IMR-90 (cell line): Measurements from ENCODE around the gene AMOTL1. TPM values are rescaled to one million over a fixed set of nuclear protein-coding genes. Genes with fewer than 3 reads are reported as not detected.

ENCODE experiments used
- ATAC-seq: fragments of 200-7000 bp; cut with Tn5 transposase; 2 replicates; pipeline ENCODE4 v1.9.1; 2020; ENCODE audit warnings: low read depth, mild to moderate bottlenecking, moderate library complexity
- BruUV-seq: library from RNA; stranded (reverse); fragments of 400-500 nt; replicated peaks from 2 replicates; lab custom pipeline; 2021; lab: Mats Ljungman, UMichigan
- CTCF ChIA-PET: fragments of 300-600 bp; formaldehyde crosslinking; extraction: SDS; loops from one replicate; lab custom pipeline; 2021; ENCODE audit warnings: antibody characterized with exemption; lab: Yijun Ruan, JAX
- POLR2A ChIA-PET: fragments of 300-600 bp; sonication (Branson Sonifier 250); formaldehyde crosslinking; loops from one replicate; lab custom pipeline; 2022; ENCODE audit warnings: antibody characterized with exemption; ENCODE audit not compliant: unreplicated experiment; lab: Charles Lee
- DNase-seq: peaks from one replicate; pipeline ENCODE4 v3.0.0; 2013
- H2AFZ ChIP-seq: replicated peaks from 2 replicates; pipeline ENCODE3; 2013; ENCODE audit warnings: low read length, mild to moderate bottlenecking; ENCODE audit not compliant: poor library complexity
- H2AK5ac ChIP-seq: 2 replicates; pipeline ENCODE4 v1.6.1; 2013; ENCODE audit warnings: low read depth, low read length, inconsistent platforms
- H2AK9ac ChIP-seq: replicated peaks from 2 replicates; pipeline ENCODE3; 2013; ENCODE audit warnings: mild to moderate bottlenecking, low read depth, low read length, moderate library complexity; ENCODE audit not compliant: poor library complexity
- H2BK120ac ChIP-seq: 2 replicates; pipeline ENCODE4 v1.6.1; 2013; ENCODE audit warnings: low read depth, low read length, inconsistent platforms
- H2BK15ac ChIP-seq: 3 replicates; pipeline ENCODE4 v1.6.1; 2013; ENCODE audit warnings: low read depth, low read length, inconsistent platforms
- H2BK20ac ChIP-seq: 2 replicates; pipeline ENCODE4 v1.6.1; 2013; ENCODE audit warnings: low read depth, mild to moderate bottlenecking, inconsistent platforms, low read length, moderate library complexity
- H2BK5ac ChIP-seq: 2 replicates; pipeline ENCODE4 v1.6.1; 2013; ENCODE audit warnings: mild to moderate bottlenecking, low read depth, low read length, inconsistent platforms; ENCODE audit not compliant: poor library complexity, severe bottlenecking
- H3K14ac ChIP-seq: replicated peaks from 2 replicates; pipeline ENCODE4 v1.6.1; 2013; ENCODE audit warnings: low read depth, low read length, inconsistent platforms
- H3K18ac ChIP-seq: 2 replicates; pipeline ENCODE4 v1.6.1; 2013; ENCODE audit warnings: low read depth, low read length, control low read depth
- H3K23ac ChIP-seq: 2 replicates; pipeline ENCODE4 v1.6.1; 2013; ENCODE audit warnings: low read depth, low read length, inconsistent platforms
- H3K27ac ChIP-seq: 2 replicates; pipeline ENCODE4 v1.5.1; 2013; ENCODE audit warnings: mild to moderate bottlenecking, control low read depth, low read length; ENCODE audit not compliant: insufficient read depth
- H3K27me3 ChIP-seq: 2 replicates; pipeline ENCODE4 v1.6.1; 2013; ENCODE audit warnings: low read length; ENCODE audit not compliant: control insufficient read depth, insufficient read depth
- H3K36me3 ChIP-seq: 2 replicates; pipeline ENCODE4 v1.6.1; 2013; ENCODE audit warnings: low read length, mixed read lengths; ENCODE audit not compliant: control insufficient read depth, insufficient read depth
- H3K4ac ChIP-seq: 2 replicates; pipeline ENCODE4 v1.6.1; 2013; ENCODE audit warnings: low read depth, low read length, inconsistent platforms
- H3K4me1 ChIP-seq: 2 replicates; pipeline ENCODE4 v1.6.1; 2013; ENCODE audit warnings: low read length, mixed read lengths; ENCODE audit not compliant: control insufficient read depth, insufficient read depth
- H3K4me2 ChIP-seq: 2 replicates; pipeline ENCODE4 v1.6.1; 2013; ENCODE audit warnings: low read depth, mild to moderate bottlenecking, control low read depth, low read length, moderate library complexity
- H3K4me3 ChIP-seq: 2 replicates; pipeline ENCODE4 v1.5.1; 2013; ENCODE audit warnings: low read depth, mild to moderate bottlenecking, control low read depth, low read length, moderate library complexity; ENCODE audit not compliant: insufficient read depth
- H3K56ac ChIP-seq: 2 replicates; pipeline ENCODE4 v1.6.1; 2013; ENCODE audit warnings: low read length, inconsistent platforms; ENCODE audit not compliant: insufficient read depth; ENCODE audit errors: extremely low read depth
- H3K79me1 ChIP-seq, 2 experiments: 2 replicates each; pipeline ENCODE4 v1.6.1; 2013; ENCODE audit warnings: low read length in 2 of 2, inconsistent platforms in 1 of 2, low read depth in 1 of 2
- H3K9ac ChIP-seq: 2 replicates; pipeline ENCODE4 v1.6.1; 2013; ENCODE audit warnings: low read depth, low read length, control low read depth
- H3K9me1 ChIP-seq: 2 replicates; pipeline ENCODE4 v1.6.1; 2013; ENCODE audit warnings: low read length, inconsistent platforms; ENCODE audit not compliant: insufficient read depth
- H3K9me3 ChIP-seq: 2 replicates; pipeline ENCODE4 v1.6.1; 2013; ENCODE audit warnings: low read length; ENCODE audit not compliant: control insufficient read depth, insufficient read depth
- H4K20me1 ChIP-seq: 2 replicates; pipeline ENCODE4 v1.6.1; 2013; ENCODE audit warnings: low read length, inconsistent platforms; ENCODE audit not compliant: insufficient read depth
- H4K5ac ChIP-seq: 2 replicates; pipeline ENCODE4 v1.6.1; 2013; ENCODE audit warnings: mild to moderate bottlenecking, low read depth, low read length, control low read depth
- H4K8ac ChIP-seq, 2 experiments: 2 replicates each; pipeline ENCODE4 v1.6.1; 2013; ENCODE audit warnings: low read depth in 2 of 2, low read length in 2 of 2, control low read depth in 1 of 2, inconsistent platforms in 1 of 2
- H4K91ac ChIP-seq: 2 replicates; pipeline ENCODE4 v1.6.1; 2013; ENCODE audit warnings: low read depth, low read length, inconsistent platforms; ENCODE audit not compliant: insufficient read depth
- CEBPB ChIP-seq: IDR thresholded peaks from 2 replicates; pipeline ENCODE4 v1.6.1; 2012; ENCODE audit warnings: low read depth, low read length, improper control_type of control experiment
- CTCF ChIP-seq: conservative IDR thresholded peaks from 2 replicates; pipeline ENCODE4 v1.5.1; 2012; ENCODE audit warnings: mild to moderate bottlenecking, low read depth, low read length, improper control_type of control experiment
- POLR2A ChIP-seq: IDR thresholded peaks from 2 replicates; pipeline ENCODE4 v1.6.1; 2012; ENCODE audit warnings: mild to moderate bottlenecking, low read depth, low read length
- RAD21 ChIP-seq: IDR thresholded peaks from 2 replicates; pipeline ENCODE4 v1.6.1; 2012; ENCODE audit warnings: low read length, improper control_type of control experiment
- WGBS, 2 experiments: methylation state at CpG; one replicate each; pipeline versions ENCODE4 v1.1.5 to v1.1.7; 2013; ENCODE audit warnings: missing lambda C conversion rate in 2 of 2; ENCODE audit not compliant: insufficient read length in 1 of 2; ENCODE audit errors: extremely low coverage in 2 of 2; 5-methylcytosine and 5-hydroxymethylcytosine counted together
- dilution Hi-C: fragments of 300-500 bp; cut with HindIII; formaldehyde crosslinking; loops from one replicate; pipeline ENCODE4 v1.14.3; 2018; ENCODE audit warnings: low sequenced_read_pairs; ENCODE audit not compliant: unreplicated experiment
- in situ Hi-C: fragments of 300-500 bp; cut with MboI; formaldehyde crosslinking; loops from 3 replicates; pipeline ENCODE4 v1.14.3; 2019; ENCODE audit warnings: low sequenced_read_pairs, inconsistent platforms, mixed read lengths
- intact Hi-C: fragments of 100-400 bp; cut with micrococcal nuclease; formaldehyde crosslinking; loops from 2 replicates; pipeline ENCODE4 v1.10.0; 2022
- polyA plus RNA-seq, 3 experiments: library from polyadenylated mRNA; depleted of rRNA; stranded (reverse); fragments of >200 nt; gene quantifications; 2 replicates each; pipeline ENCODE4 v1.2.3, GENCODE V29; 2012; ENCODE audit warnings: low replicate concordance in 1 of 3
- total RNA-seq: library from RNA; depleted of rRNA; stranded (reverse); fragments of >200 nt; gene quantifications from 2 replicates; pipeline ENCODE4 v1.2.3, GENCODE V29; 2012

AMOTL1 gene
- total and polyA plus RNA-seq, 2 of the 4 experiments (the other 2 are of a cell fraction) = 18.6 to 49.5 TPM

GRCh38 chr11:94758666-94759065 lies 9.5 kb upstream of the AMOTL1 start:
- WGBS, 2 experiments = no CpG with 5 or more reads among the region's 3 CpGs
- Histone ChIP-seq H3K9me1 (no peaks in the 10 kb centered on the region; the same call in 1 of the 2 replicates), H2BK15ac (no peak overlapping the region), H3K27ac (no peak overlapping the region), H3K18ac (no peak overlapping the region), H4K8ac (no peak overlapping the region), H3K9ac (no peak overlapping the region), H3K79me1 (no peaks in the 10 kb centered on the region), H3K9me3 (no peaks in the 10 kb centered on the region), H3K27me3 (no peaks in the 10 kb centered on the region), H3K56ac (no peak overlapping the region), H3K4me2 (no peak overlapping the region), H2BK20ac (no peak overlapping the region), H3K23ac (no peak overlapping the region), H4K20me1 (no peaks in the 10 kb centered on the region), H3K4ac (no peak overlapping the region), H2BK120ac (no peak overlapping the region), H3K4me1 (no peaks in the 10 kb centered on the region), H2AK9ac (no peak overlapping the region), H3K4me3 (no peak overlapping the region), H2BK5ac (no peak overlapping the region), H2AFZ (no peak overlapping the region), H2AK5ac (no peak overlapping the region), H3K36me3 (no peaks in the 10 kb centered on the region), H4K5ac (no peak overlapping the region), H4K91ac (no peak overlapping the region), H3K14ac (no peak overlapping the region)
- intact Hi-C loops = no loop called here
- CTCF ChIA-PET = no interaction called here
- in situ Hi-C loops = loop anchor here (25.0 kb wide), 1 partner anchor 621 kb away; the partner anchor contains the start of gene PANX1
- DNase-seq = no peak
- ATAC-seq = no peak
- POLR2A ChIA-PET = no interaction called here
- dilution Hi-C loops = no loop called here
- no TSS peak for BruUV-seq
- no peak for TF ChIP-seq CEBPB
- TF ChIP-seq POLR2A = no peak
- TF ChIP-seq CTCF = no peak
- no peak for TF ChIP-seq RAD21
